Kidney (tissue), 14 donors: ENCODE measurements around the gene MKS1. TPM values are rescaled to one million over a fixed set of nuclear protein-coding genes. Genes with fewer than 3 reads are reported as not detected.

Source experiments
- DNase-seq, 5 donors: peaks; one replicate each; pipeline ENCODE4 v3.0.0-alpha.2; 2013 to 2020
- FAIRE-seq: peaks from 2 replicates; lab custom pipeline; 2012; peaks lifted over from hg19 to GRCh38; lab: Jason Lieb, UNC
- H3K27ac ChIP-seq, 2 donors: one replicate each; pipeline ENCODE4 v1.7.0; 2013; ENCODE audit warnings: low read depth in 2 of 2, low read length in 2 of 2, inconsistent platforms in 1 of 2
- H3K27me3 ChIP-seq: one replicate; pipeline ENCODE4 v1.7.1; 2013; ENCODE audit warnings: low read length, inconsistent platforms; ENCODE audit not compliant: control insufficient read depth, insufficient read depth
- H3K36me3 ChIP-seq, 3 donors: one replicate each; pipeline versions ENCODE4 v1.7.0 to v1.7.1; 2013; ENCODE audit warnings: low read length in 3 of 3, control low read depth in 1 of 3, inconsistent platforms in 1 of 3; ENCODE audit not compliant: insufficient read depth in 3 of 3, control insufficient read depth in 2 of 3
- H3K4me1 ChIP-seq, 3 donors: one replicate each; pipeline versions ENCODE4 v1.7.0 to v1.7.1; 2013; ENCODE audit warnings: low read length in 3 of 3, inconsistent platforms in 1 of 3, low read depth in 1 of 3; ENCODE audit not compliant: control insufficient read depth in 2 of 3, insufficient read depth in 2 of 3
- H3K4me3 ChIP-seq, 3 donors: one replicate each; pipeline versions ENCODE4 v1.7.0 to v1.8.1; 2013; ENCODE audit warnings: low read length in 3 of 3, control low read depth in 1 of 3, inconsistent platforms in 1 of 3
- H3K9ac ChIP-seq, 3 donors: one replicate each; pipeline versions ENCODE4 v1.7.0 to v1.7.1; 2013; ENCODE audit warnings: low read length in 3 of 3, control low read depth in 1 of 3, inconsistent platforms in 1 of 3
- H3K9me3 ChIP-seq, 3 donors: one replicate each; pipeline versions ENCODE4 v1.7.0 to v1.7.1; 2013; ENCODE audit warnings: low read length in 3 of 3, control low read depth in 1 of 3, inconsistent platforms in 1 of 3; ENCODE audit not compliant: control insufficient read depth in 2 of 3, insufficient read depth in 1 of 3
- intact Hi-C: fragments of 100-400 bp; cut with DNase I; formaldehyde crosslinking; loops from one replicate; pipeline ENCODE4 v1.11.1; 2022
- polyA plus RNA-seq: library from polyadenylated mRNA; stranded (reverse); fragments of 350-450 nt; fragmentation: Illumina TruSeq; extraction: RNeasy Lipid Tissue Mini Kit (QIAGEN cat#74804); gene quantifications from one replicate; pipeline ENCODE4 v1.2.3, GENCODE V29; 2014; ENCODE audit warnings: low read depth, low replicate concordance; ENCODE audit not compliant: insufficient read depth
- total RNA-seq: library from RNA; stranded (reverse); fragmentation: NEBNext Ultra II Directional; extraction: Animal tissue kit (Norgen Biotek cat#: 25700); gene quantifications from one replicate; pipeline ENCODE4 v1.2.1, GENCODE V29; 2021
- TF ChIP-seq, protein P1 (sequence below): IDR thresholded peaks from 3 replicates; pipeline ENCODE4 v1.5.1; 2012; ENCODE audit warnings: mild to moderate bottlenecking, moderate library complexity, borderline replicate concordance; ENCODE audit not compliant: insufficient read depth; ENCODE audit errors: extremely low read depth
- donor health status: control.
- donor health status: control.
- donor health status: control.
- donor health status: control.
- donor health status: control.
- donor health status: DM: yes; HTN: yes; CAD: no.
- donor health status: Normal renal cell carcinoma (clear cell type).

The MKS1 gene
- total and polyA plus RNA-seq, 2 donors from 2014 or later, result 17.2 to 25.6 TPM

DNA sequence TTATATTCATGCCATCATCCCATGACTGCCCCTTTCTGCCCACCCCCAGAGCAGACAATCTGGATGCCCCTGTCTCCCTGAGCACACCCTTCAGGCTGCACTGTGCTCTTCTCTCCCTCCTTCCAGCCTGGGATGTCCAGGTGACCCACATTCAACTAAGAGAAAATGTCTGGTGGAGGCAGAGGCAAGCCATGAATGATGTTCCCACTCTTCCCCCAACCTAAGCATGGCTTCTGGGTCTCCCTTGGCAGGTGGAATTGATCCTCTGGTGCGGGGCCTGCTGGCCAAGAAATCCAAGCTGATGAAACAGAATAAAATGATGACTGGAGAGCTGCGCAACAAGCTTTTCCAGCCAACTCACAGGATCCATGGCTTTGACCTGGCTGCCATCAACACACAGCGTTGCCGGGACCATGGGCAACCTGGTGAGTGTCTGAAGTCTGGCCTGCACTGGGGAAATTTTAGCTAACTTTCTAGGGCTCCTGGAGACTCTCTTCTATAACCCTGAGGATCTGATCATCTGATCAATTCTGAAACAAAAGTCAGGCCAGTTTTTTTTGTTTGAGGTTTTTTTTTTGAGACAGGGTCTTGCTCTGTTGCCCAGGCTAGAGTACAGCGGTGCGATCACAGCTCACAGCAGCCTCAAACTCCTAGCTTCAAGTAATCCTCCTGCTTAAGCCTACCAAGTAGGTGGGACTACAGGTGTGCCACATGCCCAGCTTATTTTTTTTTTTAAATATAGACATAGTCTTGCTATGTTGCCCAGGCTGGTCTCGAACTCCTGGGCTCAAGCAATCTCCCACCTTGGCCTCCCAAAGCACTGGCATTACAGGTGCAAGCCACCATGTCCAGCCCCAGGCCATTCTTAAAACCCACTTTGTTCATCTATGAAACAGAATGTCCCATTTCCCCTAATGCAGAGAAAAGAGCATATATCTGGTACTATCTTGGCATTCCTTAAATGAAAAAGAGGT, 47.1 kb upstream of the MKS1 start:
- Histone ChIP-seq H3K27ac (no peak overlapping the region), H3K36me3 (no peaks in the 10 kb centered on the region), H3K9ac (no peak overlapping the region), H3K9me3 (no peaks in the 10 kb centered on the region), H3K4me1 (no peaks in the 10 kb centered on the region), H3K4me3 (no peak overlapping the region), H3K27me3 (no peaks in the 10 kb centered on the region)
- DNase-seq (no peak), FAIRE-seq (no peak)
- TF ChIP-seq, protein P1, sequence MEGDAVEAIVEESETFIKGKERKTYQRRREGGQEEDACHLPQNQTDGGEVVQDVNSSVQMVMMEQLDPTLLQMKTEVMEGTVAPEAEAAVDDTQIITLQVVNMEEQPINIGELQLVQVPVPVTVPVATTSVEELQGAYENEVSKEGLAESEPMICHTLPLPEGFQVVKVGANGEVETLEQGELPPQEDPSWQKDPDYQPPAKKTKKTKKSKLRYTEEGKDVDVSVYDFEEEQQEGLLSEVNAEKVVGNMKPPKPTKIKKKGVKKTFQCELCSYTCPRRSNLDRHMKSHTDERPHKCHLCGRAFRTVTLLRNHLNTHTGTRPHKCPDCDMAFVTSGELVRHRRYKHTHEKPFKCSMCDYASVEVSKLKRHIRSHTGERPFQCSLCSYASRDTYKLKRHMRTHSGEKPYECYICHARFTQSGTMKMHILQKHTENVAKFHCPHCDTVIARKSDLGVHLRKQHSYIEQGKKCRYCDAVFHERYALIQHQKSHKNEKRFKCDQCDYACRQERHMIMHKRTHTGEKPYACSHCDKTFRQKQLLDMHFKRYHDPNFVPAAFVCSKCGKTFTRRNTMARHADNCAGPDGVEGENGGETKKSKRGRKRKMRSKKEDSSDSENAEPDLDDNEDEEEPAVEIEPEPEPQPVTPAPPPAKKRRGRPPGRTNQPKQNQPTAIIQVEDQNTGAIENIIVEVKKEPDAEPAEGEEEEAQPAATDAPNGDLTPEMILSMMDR, result no peak
- intact Hi-C loops, result no loop called here

DNA sequence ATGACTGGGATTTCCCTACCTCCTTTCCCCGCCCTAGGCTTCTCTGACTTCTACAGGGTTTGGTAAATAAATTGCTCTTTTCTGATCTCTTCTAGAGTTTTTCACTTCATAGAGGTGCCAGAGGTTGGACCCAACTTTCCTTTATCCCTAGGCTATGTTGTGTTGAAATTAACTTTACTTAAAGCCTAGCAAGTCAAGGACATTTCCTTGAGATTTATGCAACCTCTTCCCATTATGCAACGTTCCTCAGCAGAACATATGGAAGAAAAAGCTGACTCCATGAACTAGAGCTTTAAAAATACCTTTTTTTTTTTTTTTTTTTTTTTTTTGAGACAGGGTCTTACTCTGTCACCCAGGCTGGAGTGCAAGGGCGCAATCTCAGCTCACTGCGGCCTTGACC, 46.2 kb upstream of the MKS1 start:
- Histone ChIP-seq H3K4me1 (no peaks in the 10 kb centered on the region), H3K9ac (no peak overlapping the region), H3K9me3 (no peaks in the 10 kb centered on the region), H3K27me3 (no peaks in the 10 kb centered on the region), H3K27ac (no peak overlapping the region), H3K36me3 (no peaks in the 10 kb centered on the region), H3K4me3 (no peak overlapping the region)
- intact Hi-C loops, result no loop called here
- FAIRE-seq, result no peak
- DNase-seq, result no peak
- TF ChIP-seq, protein P1, result no peak

DNA sequence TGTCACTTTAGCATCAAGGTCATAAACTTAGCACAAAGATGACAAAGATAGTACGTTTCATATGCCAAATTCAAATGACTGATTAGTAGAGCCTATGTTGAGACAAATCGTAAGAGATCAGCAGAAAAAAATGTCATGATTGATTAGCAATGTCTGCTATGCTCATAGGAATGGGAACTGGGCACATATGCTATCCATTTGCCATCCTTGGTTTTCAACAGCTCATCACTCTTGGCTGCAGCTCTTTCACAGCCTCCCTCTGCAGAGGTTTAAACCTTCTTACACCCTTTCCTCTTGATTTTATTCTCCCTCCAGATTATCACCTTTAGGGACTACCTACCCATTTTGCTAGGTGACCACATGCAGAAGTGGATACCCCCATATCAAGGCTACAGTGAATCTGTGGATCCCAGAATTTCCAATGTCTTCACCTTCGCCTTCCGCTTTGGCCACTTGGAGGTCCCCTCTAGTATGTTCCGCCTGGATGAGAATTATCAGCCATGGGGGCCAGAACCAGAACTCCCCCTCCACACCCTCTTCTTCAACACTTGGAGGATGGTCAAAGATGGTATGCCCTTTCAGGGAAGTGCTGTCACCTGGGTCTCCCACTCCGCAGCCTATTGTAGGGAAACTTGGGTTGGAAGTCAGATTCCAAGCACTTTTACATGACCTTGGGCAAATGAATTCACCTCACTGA, 45.5 kb upstream of the MKS1 start:
- Histone ChIP-seq H3K9me3 (no peaks in the 10 kb centered on the region), H3K9ac (no peak overlapping the region), H3K36me3 (no peaks in the 10 kb centered on the region), H3K4me1 (no peaks in the 10 kb centered on the region), H3K27ac (no peak overlapping the region), H3K27me3 (no peaks in the 10 kb centered on the region), H3K4me3 (no peak overlapping the region)
- FAIRE-seq, result no peak
- TF ChIP-seq, protein P1, result no peak
- no peak for DNase-seq
- intact Hi-C loops, result no loop called here
